ENCODE results near the gene KAT2A. TPM values are rescaled to one million over a fixed set of nuclear protein-coding genes. Genes with fewer than 3 reads are reported as not detected.

KAT2A gene
- 7.9 and 23.3 TPM in 2 replicates for total RNA-seq

GRCh38 chr17:42120770-42121769 lies at the start of gene KAT2A:
Gene KAT2A, minus strand, starts transcription at chr17:42121367. Its CDS starts 63 bp downstream, at chr17:42121304.

GRCh38 chr17:42122371-42123303 lies 1.5 kb upstream of the KAT2A start, which contains the start of gene HSPB9:
Gene HSPB9, plus strand, starts transcription at chr17:42122804. Its CDS starts 47 bp downstream, at chr17:42122851.

GRCh38 chr17:42112552-42113176 lies 8.5 kb downstream of the KAT2A start, which contains the start of gene DHX58:
Gene DHX58, minus strand, starts transcription at chr17:42112714. Its CDS starts 822 bp downstream, at chr17:42111892.

GRCh38 chr17:42097691-42098631 lies 23.2 kb downstream of the KAT2A start, which contains the start of gene ZNF385C:
Gene ZNF385C, minus strand, starts transcription at chr17:42098473. Its CDS starts 35,417 bp downstream, at chr17:42063056.

Other genes with a start within 250 kb of the KAT2A start
- 114 and 147 TPM in 2 replicates for gene ACLY, start 202.4 kb downstream of the KAT2A start, total RNA-seq
- gene ODAD4, start 190.8 kb downstream of the KAT2A start, total RNA-seq = under 0.01 and 0.07 TPM in 2 replicates
- 27.3 and 39.7 TPM in 2 replicates for gene CNP, start 154.6 kb downstream of the KAT2A start, total RNA-seq
- gene DNAJC7, start 103.9 kb downstream of the KAT2A start, total RNA-seq = 51.3 and 72.0 TPM in 2 replicates
- 27.7 and 39.2 TPM in 2 replicates for gene NKIRAS2, start 101.3 kb downstream of the KAT2A start, total RNA-seq
- gene C17orf113, start 70.8 kb downstream of the KAT2A start, total RNA-seq = 0.64 and 0.68 TPM in 2 replicates
- 0.34 and 0.43 TPM in 2 replicates for gene ZNF385C, start 22.9 kb downstream of the KAT2A start, total RNA-seq
- 7.2 and 10.9 TPM in 2 replicates for gene DHX58, start 8.7 kb downstream of the KAT2A start, total RNA-seq
- not detected in 2 replicates for gene HSPB9, start 1.4 kb upstream of the KAT2A start, total RNA-seq
- 70.7 and 97.2 TPM in 2 replicates for gene RAB5C, start 33.6 kb upstream of the KAT2A start, total RNA-seq
- gene KCNH4, start 59.8 kb upstream of the KAT2A start, total RNA-seq = not detected in 2 replicates
- not detected in 2 replicates for gene HCRT, start 64.1 kb upstream of the KAT2A start, total RNA-seq
- 3.8 and 11.4 TPM in 2 replicates for gene GHDC, start 73.1 kb upstream of the KAT2A start, total RNA-seq
- 14.0 and 18.5 TPM in 2 replicates for gene STAT5B, start 155.0 kb upstream of the KAT2A start, total RNA-seq
- gene STAT5A, start 167.1 kb upstream of the KAT2A start, total RNA-seq = 0.68 and 3.7 TPM in 2 replicates

Measured in nasal cavity respiratory epithelium epithelial cell of viscerocranial mucosa (primary cell).